Ovary (tissue), 3 donors: ENCODE data around the gene TRPM3.

Source experiments
- CTCF ChIP-seq, 3 donors: fragments of 450-650 bp in 2 of 3; fragments of 200-600 bp in 1 of 3; IDR thresholded peaks; one replicate each; pipeline versions ENCODE4 v1.5.1 to v1.8.0; 2016 to 2022; ENCODE audit warnings: antibody characterized with exemption in 3 of 3, mild to moderate bottlenecking in 1 of 3
- POLR2A ChIP-seq: fragments of 450-650 bp; IDR thresholded peaks from one replicate; pipeline ENCODE4 v1.6.1; 2017; ENCODE audit warnings: antibody characterized with exemption, mild to moderate bottlenecking, moderate library complexity
- donor health status: DM: no; HTN: no; CAD: no.

- TF ChIP-seq CTCF (IDR thresholded peaks at IDR 0.05) (no peak), POLR2A (no peak)
Measured at GRCh38 chr9:70564468-70565335, 556.7 kb downstream of the TRPM3 start.
